ENCODE data around the gene ODF2.

- TF ChIP-seq YY1 (IDR thresholded peaks at IDR 0.05; ENCODE audit: low read depth): no peak
- TF ChIP-seq TAF1 (IDR thresholded peaks at IDR 0.05; ENCODE audit: low read depth): no peak
- TF ChIP-seq RAD21 (IDR thresholded peaks at IDR 0.05; ENCODE audit: low read depth): no peak
- TF ChIP-seq CEBPB (IDR thresholded peaks at IDR 0.05): no peak; the same call in 1 of the 2 replicates
- TF ChIP-seq, protein P1, sequence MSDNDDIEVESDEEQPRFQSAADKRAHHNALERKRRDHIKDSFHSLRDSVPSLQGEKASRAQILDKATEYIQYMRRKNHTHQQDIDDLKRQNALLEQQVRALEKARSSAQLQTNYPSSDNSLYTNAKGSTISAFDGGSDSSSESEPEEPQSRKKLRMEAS (IDR thresholded peaks at IDR 0.05): no peak
- no peak for TF ChIP-seq REST (IDR thresholded peaks at IDR 0.05; ENCODE audit: low read depth)
- no peak for TF ChIP-seq FOXM1 (IDR thresholded peaks at IDR 0.05; ENCODE audit: borderline replicate concordance, low read depth)
- TF ChIP-seq ZBTB7A (IDR thresholded peaks at IDR 0.05; ENCODE audit: low read depth): no peak
- no peak for TF ChIP-seq EP300 (IDR thresholded peaks at IDR 0.05; ENCODE audit: borderline replicate concordance)
- TF ChIP-seq NFIC (IDR thresholded peaks at IDR 0.05): no peak
- no peak for TF ChIP-seq USF1 (IDR thresholded peaks at IDR 0.05)
These were observed 26.2 kb upstream of the ODF2 start for GRCh38 chr9:128429513-128430086.
